ENCODE results near the gene ZNHIT6.

Gene ZNHIT6

DNA sequence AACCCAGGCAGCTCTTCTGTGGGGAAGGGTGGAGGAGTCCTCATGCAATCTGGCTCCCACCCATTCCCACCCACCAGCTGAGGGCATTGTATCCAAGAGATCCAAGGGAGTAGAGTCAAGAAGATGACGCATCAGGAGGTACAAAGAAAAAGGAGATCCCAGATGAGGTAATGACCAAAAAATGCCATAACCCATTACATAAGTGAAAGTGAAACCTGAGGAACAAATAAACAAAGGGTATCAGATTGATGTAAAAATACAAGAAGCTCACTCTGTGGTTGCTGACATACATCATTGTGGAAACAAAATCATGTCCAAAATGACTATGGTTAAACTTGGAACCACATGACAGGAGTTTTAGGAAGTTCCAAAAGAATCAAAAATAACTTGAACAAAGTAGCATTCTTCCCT, 85.2 kb downstream of the ZNHIT6 start:
- DNase-seq (ENCODE audit: low read depth in 4 of 4, low spot score in 1 of 4): no peak

DNA sequence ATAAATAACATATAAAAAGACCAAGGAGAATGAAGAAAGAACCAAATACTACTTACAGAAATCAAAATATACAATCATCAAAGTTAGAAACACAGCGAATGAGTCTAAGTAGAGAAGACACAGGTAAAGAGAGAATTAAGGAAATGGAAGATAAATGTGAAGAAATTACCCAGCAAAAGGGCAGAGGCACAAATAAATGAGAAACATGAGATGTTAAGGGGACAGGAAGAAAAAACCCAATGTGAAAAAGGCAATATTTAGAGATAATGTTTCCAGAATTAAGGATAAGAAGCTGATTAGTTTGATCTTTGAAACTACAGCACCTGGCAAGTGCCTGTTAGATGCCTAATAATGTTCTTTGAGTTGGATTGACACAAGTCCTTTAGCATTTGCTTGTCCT, 86.8 kb downstream of the ZNHIT6 start:
- no peak for DNase-seq (ENCODE audit: low read depth in 4 of 4, low spot score in 1 of 4)

DNA sequence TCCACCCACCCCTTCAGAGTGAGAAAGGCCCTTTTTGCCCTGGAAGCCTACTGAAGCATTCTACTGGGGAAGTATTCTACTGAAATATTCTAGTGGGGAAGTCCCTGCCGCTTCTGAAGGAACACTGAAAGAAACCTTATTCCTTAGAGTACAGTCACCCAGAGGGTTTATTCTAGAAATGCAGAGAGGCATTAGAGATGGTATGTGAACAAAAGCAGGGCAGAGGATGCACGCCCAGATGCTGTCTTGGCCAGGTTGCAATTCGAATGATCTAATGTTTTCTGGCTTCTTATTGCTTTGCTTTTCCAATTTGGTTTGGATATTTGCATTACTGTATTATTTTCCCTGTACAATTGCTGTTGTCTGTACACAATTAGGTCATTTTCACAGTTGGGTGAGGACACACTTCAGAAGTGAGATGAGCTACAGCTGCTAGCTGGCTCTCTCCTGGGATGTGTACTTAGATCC, 90.6 kb downstream of the ZNHIT6 start:
- DNase-seq (ENCODE audit: low read depth in 4 of 4, low spot score in 1 of 4): no peak

DNA sequence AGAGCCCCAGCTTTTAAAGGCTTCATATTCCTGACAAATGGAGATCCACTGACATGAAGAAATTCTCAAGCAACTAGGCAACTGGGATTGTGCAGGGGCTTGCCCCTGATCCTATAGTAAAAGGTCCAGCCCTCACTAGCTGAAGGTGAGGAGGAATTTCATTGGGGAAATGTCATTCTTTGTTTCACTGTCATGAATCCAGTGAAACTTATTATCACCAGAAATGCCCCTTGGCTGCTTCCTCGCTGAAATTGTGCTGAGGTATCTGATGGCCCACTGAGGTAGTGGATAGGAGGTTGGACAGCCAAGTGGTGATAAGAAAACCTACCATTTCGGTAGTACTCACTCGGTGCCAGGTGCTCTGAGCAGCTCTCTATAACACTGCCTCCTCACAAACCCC, 91.5 kb downstream of the ZNHIT6 start:
- DNase-seq (ENCODE audit: low read depth in 4 of 4, low spot score in 1 of 4): no peak

DNA sequence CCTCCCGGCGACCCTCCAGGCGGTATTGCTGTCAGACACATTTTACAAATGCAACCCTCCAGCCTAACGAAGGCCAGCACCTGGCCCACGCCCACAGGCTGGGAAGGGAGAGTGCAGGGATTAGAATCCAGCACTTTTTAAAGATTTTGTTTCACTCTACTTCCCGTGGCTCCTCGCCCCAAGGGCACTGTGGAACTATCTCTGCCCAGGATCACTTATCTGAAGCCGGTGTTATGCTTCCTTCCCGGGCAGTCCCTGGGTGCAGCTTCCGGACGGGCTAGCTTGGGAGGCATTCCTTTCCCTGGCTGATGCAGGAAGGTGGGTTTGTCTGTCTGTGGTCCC, 91.9 kb downstream of the ZNHIT6 start:
- no peak for DNase-seq (ENCODE audit: low read depth in 4 of 4, low spot score in 1 of 4)

DNA sequence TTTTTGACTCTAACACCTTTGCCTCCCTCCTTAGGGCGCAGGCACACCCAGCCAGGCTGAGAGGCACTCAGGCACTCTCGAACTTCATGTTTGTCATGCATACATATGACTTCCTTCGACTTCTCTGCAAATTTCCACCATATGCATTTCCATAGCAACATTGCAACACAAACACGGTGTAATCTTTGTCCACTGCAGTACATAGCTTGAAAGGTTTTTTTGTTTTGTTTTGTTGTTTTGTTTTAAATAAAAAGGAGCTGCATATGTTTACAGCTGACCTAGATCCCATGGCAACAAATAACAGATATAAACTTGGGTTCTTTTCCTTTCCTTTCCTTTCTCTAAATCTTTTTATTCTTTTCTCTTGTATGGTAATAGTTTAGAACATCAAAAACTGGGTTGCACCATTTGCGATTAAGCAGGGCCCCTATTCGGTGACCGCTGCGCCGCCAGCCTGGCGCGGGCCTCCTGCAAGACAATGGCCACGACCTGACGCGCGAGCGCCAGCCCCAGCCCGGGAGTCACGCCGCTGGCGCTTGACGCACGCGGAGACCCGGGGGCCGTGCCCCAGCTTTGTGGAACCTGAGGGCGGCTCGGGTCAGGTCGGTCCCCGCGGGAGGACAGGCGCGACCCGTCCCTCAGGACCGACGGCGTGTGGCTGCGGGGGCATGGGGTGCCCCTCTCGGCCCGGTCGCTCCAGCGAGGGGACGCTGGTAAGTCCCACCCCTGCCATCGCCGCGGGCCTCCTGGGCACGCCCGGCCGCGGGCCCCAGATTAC, 92.5 kb downstream of the ZNHIT6 start:
- DNase-seq (ENCODE audit: low read depth in 4 of 4, low spot score in 1 of 4): no peak

DNA sequence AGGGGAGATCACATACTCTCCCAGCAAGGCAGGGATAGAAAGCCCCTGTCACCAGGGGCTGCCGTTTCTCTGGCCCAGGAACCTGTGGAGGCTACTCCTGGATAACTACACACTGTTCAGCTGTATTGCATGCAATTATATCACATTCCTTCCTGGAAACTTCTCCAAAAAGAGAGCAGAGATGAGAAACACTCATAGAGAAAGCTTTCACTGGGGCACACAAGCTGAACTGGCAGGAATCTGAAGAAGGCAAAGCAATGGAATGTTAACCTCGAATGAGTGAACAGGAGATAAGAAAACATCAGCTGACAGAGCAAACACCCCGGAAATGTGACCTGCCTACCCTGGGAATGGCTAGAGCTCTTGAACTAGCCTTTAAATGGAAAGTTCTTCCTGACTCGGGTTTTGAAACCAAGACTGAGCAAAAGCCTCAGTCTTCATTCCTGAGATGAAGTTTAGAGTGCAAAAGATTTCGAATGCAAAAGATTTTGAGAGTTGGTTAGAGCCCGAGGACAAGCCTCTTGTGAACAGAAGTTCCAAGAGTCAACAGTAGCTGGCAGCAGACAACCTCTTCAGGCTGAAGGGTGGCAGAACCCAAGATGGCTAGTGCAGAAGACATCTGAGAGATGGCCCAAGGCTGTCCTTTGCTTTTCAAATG, 95.4 kb downstream of the ZNHIT6 start:
- DNase-seq (ENCODE audit: low read depth in 4 of 4, low spot score in 1 of 4): no peak

DNA sequence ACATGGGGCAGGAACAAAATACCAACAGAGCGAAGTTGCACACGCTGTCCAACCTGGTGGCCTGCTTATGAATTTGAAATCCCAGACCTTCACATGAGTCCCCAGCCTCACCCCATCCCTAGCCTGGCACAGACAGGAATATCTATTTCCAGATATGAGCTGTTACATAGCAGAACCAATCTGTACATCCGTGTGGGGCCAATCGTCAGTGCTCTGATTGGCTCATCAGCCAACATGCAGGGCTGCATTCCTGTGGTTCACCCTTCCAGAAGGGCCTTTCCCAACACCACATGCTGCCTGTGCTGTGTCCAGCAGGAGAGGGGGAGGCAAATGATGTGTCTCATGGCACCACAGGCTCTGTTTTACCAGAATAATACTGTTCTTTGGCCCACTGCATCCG, 96.4 kb downstream of the ZNHIT6 start:
- DNase-seq (ENCODE audit: low read depth in 4 of 4, low spot score in 1 of 4): no peak

DNA sequence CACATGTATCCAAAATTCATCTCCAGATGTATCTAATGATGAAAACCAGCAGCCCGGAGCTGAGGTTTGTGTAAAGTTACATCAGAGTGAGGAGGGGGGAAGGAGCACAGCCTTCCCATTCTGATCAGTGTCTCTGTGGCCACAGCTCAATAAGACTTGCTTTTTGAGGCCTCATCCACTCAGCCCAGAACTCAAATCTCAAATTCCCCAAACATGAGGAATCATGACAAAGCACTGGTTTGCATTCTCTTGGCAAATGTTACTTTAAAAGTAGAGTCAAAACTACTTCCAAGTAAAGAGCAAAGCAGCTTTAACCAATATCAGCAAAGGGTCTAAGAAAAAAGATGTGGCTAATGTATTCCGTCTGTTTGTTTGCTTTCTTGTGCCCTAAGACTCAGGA, 96.8 kb downstream of the ZNHIT6 start:
- no peak for DNase-seq (ENCODE audit: low read depth in 4 of 4, low spot score in 1 of 4)

DNA sequence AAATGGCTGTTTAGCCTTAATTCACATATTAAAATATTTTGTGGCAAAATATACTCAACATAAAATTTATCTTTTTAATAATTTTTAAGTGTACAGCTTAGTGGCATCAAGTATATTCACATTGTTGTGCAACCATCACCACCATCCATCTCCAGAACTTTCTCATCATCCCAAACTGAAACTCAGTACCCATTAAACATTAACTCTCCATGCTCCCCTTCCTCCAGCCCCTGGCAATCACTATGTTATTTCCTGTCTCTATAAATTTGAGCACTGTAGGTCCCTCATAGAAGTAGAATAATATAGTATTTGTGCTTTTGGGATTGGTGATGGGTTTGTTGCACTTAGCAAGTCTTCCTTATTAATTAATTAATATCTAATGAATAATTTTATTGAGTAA, 98.3 kb downstream of the ZNHIT6 start:
- DNase-seq (ENCODE audit: low read depth in 4 of 4, low spot score in 1 of 4): no peak

DNA sequence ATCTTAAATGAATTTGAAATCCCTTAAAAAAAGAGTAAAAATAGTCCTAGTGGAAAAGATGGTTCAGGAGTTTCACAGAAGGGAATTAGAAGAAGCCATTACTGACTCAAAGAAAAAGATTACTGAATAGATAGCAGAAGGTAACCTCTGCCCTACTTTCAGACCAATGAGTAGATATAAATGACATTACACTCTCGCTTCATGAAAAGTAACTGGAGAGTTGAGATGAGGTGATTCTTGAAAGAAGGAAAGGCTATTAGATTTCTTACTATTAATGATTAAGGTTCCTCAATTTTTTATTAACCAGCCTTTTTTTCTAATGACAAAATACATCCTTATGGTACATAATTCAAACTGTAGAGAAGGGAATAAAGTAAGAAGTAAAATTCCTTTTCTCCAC, 99.4 kb downstream of the ZNHIT6 start:
- DNase-seq (ENCODE audit: low read depth in 4 of 4, low spot score in 1 of 4): no peak

DNA sequence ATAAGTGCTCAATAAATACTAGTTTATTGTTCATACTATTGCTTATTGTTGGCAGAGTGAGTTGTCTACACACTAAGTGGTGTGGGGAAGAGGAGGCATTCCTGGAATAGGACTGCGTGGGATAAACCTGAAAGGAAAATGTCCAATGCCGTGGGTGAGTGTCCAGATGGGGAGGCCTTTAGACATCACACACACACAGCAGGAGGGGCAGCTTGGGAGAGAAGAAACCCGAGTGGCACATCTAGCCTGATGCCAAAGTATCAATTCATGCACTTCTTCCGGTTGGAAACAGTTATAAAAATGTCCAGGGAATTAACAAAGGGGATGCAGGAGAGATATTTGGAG, 100.3 kb downstream of the ZNHIT6 start:
- DNase-seq (ENCODE audit: low read depth in 4 of 4, low spot score in 1 of 4): no peak

DNA sequence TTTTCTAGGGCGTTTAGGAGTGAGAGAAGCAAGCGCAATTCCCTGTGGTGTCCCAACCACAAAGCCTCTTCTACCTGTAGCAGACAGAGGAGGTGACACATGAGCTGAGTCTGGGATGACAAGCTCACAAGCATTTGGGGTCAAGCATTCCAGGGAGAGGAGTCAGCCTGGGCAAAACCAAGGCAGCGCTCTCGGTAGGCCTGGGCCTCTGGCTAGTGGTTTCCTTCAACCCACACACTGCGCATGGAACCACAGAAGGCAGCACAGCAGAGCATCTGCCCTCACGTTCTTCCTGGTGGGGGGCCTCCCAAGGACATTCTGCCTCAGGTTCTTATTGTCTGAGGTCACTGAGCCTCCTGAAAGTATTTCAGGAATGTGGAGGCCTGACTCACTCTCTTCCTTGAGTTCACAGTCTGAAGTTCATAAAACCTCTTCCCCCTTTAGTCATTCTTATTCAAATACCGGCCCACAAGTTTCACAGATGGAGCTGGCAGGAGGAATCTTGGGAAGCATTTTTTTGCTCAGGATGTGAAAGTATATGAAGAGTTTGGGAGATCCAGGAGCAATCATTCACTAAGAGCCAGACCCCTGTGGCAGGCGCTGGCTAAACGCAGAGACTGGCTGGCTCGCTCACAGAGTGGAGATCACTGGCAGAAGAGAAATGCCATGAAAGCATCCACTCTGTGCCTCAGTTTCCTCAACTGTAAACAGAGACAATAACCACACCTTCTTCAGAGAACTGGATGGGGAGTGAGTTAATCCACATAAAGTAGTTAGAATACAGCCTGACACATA, 100.9 kb downstream of the ZNHIT6 start:
- DNase-seq (ENCODE audit: low read depth in 4 of 4, low spot score in 1 of 4): no peak

DNA sequence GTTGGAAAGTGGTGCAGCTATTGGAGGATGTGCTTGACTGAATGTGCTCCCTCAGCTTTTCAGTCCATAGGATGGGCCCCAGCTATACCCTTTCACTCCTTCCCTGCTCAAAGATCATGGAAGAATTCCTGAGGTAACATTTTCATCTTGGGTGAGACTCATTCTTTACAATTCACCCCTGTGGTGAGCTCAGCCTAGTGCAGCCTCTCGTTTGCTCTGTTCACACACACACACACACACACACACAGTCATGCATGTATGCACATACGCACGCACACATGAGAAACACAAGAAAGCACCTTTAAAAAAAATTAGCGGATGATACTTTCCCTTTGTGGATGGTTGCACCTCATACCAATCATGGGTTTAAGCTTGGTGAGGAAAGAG, 101.8 kb downstream of the ZNHIT6 start:
- no peak for DNase-seq (ENCODE audit: low read depth in 4 of 4, low spot score in 1 of 4)

DNA sequence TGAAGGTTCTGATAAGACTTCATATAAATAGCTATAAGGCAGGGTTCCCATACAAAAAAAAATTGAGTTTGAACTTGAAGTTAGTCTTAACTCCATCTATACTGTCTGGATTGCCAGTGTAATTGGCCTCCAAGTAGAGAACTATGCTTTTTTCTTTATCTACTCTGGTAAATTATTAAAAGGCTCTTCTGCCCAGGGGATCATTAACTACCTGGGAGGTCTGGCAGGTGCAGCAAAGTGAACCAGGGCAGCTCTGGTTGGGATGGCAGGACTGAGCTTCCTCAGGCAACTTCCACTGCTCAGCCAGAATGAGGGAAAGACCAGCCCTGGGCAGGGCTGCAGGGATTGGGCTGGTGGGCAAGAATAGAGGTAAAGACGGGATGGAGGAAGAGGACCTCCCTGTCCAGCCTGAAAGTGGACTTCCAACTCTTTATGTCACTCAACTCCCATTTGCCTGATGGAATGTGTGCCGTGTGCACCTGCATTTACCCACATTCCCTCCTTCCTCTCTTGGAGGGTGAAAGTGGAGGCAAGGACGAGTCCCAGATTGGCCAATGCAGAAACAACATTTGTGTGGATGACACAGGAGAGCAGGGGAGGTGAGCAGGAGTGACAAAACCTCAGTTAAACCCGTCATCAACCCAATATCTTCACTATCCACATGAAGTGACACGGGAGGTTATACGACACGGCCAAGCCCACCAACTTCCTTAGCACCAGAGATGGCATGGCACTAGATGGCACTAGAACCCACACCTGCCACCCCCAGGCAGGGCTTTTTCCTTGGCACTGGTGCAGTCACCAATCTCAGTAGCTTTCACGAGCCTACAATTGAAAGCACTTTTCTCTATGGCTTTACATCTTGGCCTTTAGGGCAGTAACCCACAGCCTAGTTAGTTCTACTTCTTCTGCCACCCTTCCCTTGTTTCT, 102.5 kb downstream of the ZNHIT6 start:
- no peak for DNase-seq (ENCODE audit: low read depth in 4 of 4, low spot score in 1 of 4)

DNA sequence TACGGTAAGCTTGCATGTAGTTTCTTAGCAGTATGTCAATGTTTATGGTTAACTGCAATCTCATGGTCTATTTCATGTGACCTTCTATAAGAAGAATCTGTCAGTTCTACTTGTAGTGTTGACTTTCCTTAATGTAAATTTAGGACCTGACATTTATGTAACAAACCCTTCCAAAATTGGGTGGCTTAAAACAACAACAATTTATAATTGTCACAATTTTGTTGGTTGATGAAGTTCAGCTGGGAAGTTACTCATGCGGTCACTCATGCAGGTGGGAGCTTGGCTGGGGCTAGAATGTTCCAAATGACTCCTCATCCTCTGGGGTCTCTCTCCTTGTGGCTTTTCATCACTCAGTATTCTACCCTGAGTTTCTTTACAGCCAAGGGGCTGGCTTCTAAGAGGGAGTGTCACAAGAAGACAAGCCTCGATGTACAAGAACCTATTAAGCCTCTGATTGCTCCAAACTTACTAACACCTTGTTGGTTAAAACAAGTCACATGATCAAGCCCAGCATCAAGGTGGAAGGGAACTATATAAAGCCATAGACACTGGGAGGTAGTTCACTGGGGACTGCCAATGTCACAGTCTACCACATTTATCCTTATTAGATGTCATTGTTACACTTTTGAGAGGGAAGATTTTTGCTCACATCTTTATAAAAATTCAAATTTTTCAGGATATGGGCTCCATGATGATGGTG, 103.8 kb downstream of the ZNHIT6 start:
- DNase-seq (ENCODE audit: low read depth in 4 of 4, low spot score in 1 of 4): no peak

DNA sequence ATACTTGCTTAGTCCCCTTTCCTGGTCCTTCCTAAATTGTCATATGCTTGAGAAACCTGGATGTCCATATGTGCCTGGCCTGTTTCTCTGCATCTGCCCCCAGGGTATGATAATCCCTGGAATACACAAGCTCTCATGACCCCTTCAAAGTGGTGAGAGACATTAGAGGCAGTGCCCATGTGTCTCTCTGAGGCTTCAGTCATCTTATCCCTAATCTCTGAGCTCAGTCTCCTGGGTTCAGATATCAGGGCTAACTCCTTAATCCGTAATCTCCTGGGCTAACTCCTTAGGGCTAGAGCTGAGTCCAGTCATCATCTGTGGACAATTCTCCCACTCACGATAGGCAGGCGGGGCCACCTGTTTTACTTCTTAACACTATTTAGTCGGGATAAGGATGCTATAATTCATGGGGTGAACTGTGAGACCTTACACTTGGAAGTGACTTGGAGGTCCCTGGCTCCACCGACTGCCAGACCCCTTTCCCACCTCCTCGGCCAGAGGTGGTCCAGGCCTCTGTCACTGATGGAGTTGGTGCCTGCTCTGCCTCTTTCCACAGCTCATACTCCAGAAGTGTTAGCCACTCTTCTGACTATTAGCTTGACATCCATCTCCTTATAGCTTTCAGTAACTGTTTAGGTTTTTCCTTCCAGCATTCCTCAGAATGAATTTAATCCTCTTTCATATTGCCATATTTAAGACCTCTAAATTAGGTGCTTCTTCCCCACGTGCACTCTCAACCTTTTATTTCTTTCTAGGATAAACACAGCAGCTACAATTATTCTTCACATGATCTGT, 105.0 kb downstream of the ZNHIT6 start:
- no peak for DNase-seq (ENCODE audit: low read depth in 4 of 4, low spot score in 1 of 4)

DNA sequence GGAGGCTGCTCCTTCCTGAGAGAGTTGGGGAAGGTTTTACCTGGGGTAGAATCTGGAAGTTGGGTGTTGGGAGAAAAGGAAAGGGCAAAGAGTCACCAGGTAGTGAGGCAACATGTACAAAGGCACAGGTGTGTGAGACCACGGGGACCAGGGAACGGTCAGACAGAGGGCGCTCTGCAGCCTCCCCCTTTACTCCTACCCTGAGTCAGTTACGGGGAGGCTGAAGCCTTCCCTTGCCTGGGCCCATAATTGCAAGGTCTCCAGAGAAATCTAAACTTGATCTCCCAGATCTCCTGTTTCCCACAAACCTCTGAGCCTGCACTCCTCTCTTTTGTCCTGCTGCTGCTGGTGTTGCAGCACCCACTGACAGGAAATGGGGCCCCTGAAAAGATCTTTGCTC, 105.7 kb downstream of the ZNHIT6 start:
- DNase-seq (ENCODE audit: low read depth in 4 of 4, low spot score in 1 of 4): no peak

DNA sequence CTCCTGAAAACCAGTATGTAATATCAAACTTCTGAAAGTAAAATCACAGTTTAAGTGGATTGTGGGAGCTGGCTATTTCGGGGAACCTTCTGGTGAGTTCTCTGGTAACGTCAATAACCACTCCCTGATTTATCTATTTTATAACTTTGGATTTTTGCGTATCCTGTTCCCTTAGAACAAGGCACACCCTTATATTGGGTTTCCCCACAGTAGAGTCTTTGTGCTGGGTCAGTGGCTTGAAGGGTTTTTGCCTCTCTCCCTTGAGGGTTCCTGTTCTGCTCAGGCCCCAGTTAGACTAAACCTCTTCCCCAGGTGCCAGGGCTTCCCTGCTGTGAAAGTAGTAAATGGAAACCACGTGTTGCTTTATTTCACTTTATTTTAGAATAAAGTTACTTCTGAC, 106.3 kb downstream of the ZNHIT6 start:
- no peak for DNase-seq (ENCODE audit: low read depth in 4 of 4, low spot score in 1 of 4)

DNA sequence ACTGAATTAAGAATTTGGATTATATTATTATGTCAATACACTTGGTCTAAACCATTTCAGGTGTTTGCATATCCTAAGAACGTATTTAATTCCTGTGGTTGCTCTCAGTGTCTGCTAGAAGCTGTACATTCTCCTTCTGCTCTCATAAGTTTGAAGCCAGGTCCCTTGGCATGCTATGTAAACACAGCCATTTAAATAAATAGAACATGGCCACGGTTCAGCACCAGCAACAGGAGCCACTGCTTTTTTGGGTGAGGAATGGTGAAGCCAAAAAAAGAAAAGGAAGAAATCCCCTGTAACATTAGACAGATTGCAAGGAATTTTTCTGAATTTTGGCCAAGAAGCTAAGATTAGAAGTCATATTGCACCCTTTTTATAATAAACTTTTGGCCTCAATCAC, 108.6 kb downstream of the ZNHIT6 start:
- no peak for DNase-seq (ENCODE audit: low read depth in 4 of 4, low spot score in 1 of 4)
